Testis (tissue), 3 donors: Measurements from ENCODE around the gene C4orf50. TPM values are rescaled to one million over a fixed set of nuclear protein-coding genes. Genes with fewer than 3 reads are reported as not detected.

Source experiments
- DNase-seq: peaks from one replicate; pipeline ENCODE4 v3.0.0-alpha.2; 2019
- H3K27ac ChIP-seq, 2 donors: fragments of 200-600 bp; sonication (generic); one replicate each; pipeline ENCODE4 v1.5.1; 2019
- H3K27me3 ChIP-seq: fragments of 200-600 bp; sonication (generic); one replicate; pipeline ENCODE4 v1.5.1; 2019
- H3K36me3 ChIP-seq: fragments of 200-600 bp; sonication (generic); one replicate; pipeline ENCODE4 v1.5.1; 2017; ENCODE audit warnings: low read depth; ENCODE audit errors: missing control alignments
- H3K4me1 ChIP-seq: fragments of 200-600 bp; sonication (generic); one replicate; pipeline ENCODE4 v1.5.1; 2019
- H3K4me3 ChIP-seq, 2 donors: fragments of 200-600 bp; sonication (generic); one replicate each; pipeline ENCODE4 v1.5.1; 2017 to 2019
- H3K9me3 ChIP-seq: fragments of 200-600 bp; sonication (generic); one replicate; pipeline ENCODE4 v1.5.1; 2017
- POLR2A ChIP-seq: fragments of 450-650 bp; IDR thresholded peaks from one replicate; pipeline ENCODE4 v1.6.1; 2017; ENCODE audit warnings: antibody characterized with exemption, mild to moderate bottlenecking, moderate library complexity
- WGBS, 2 donors: methylation state at CpG; one replicate each; pipeline ENCODE4 v1.1.5; 2018; 5-methylcytosine and 5-hydroxymethylcytosine counted together
- intact Hi-C: fragments of 100-400 bp; cut with DNase I; formaldehyde crosslinking; loops from one replicate; pipeline ENCODE4 v1.15.1; 2023; ENCODE audit warnings: low total_unique reads
- polyA plus RNA-seq: library from polyadenylated mRNA; stranded (reverse); fragments of 350-450 nt; fragmentation: Illumina TruSeq; extraction: RNeasy Lipid Tissue Mini Kit (QIAGEN cat#74804); gene quantifications from one replicate; pipeline ENCODE4 v1.2.3, GENCODE V29; 2014; ENCODE audit warnings: low read depth, low replicate concordance; ENCODE audit not compliant: insufficient read depth
- total RNA-seq, 2 donors: library from RNA; depleted of rRNA; stranded (reverse); fragments of >200 nt; gene quantifications; one replicate each; pipeline ENCODE4 v1.2.3, GENCODE V29; 2016
- TF ChIP-seq, protein P1 (sequence below), 3 experiments: fragments of 450-650 bp in 2 of 3; fragments of 200-600 bp in 1 of 3; sonication (generic) in 1 of 3; IDR thresholded peaks; one replicate each; pipeline ENCODE4 v1.5.1; 2016 to 2019; ENCODE audit warnings: antibody characterized with exemption in 3 of 3, mild to moderate bottlenecking in 2 of 3, moderate library complexity in 1 of 3

The C4orf50 gene
- total and polyA plus RNA-seq, 3 donors from 2014 or later: 1.1 to 2.7 (median 1.8) TPM

DNA sequence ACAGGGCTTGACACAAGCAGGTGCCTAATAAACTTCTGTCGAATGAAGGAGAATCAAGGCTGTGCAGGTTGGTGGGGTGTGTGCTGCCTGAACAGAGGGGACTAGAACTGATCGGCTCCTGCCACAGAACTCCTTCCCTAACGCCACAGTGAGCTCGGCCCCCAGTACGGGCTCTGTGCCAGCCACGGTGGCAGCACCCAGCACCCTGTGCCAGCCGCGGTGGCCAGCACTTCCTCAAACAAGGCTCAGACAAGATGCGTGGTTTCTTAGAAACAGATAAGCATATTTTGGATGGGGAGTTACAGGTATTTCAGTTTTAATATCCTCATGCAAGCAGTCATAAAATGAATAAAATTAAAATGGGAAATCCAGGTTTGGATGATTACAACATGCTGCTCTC lies 26.0 kb upstream of the C4orf50 start:
- intact Hi-C loops: no loop called here
- no peaks in the 10 kb centered on the region for H3K36me3 ChIP-seq
- no peak for DNase-seq
- no peak overlapping the region for H3K27ac ChIP-seq
- no peaks in the 10 kb centered on the region for H3K9me3 ChIP-seq
- TF ChIP-seq, protein P1, sequence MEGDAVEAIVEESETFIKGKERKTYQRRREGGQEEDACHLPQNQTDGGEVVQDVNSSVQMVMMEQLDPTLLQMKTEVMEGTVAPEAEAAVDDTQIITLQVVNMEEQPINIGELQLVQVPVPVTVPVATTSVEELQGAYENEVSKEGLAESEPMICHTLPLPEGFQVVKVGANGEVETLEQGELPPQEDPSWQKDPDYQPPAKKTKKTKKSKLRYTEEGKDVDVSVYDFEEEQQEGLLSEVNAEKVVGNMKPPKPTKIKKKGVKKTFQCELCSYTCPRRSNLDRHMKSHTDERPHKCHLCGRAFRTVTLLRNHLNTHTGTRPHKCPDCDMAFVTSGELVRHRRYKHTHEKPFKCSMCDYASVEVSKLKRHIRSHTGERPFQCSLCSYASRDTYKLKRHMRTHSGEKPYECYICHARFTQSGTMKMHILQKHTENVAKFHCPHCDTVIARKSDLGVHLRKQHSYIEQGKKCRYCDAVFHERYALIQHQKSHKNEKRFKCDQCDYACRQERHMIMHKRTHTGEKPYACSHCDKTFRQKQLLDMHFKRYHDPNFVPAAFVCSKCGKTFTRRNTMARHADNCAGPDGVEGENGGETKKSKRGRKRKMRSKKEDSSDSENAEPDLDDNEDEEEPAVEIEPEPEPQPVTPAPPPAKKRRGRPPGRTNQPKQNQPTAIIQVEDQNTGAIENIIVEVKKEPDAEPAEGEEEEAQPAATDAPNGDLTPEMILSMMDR (IDR thresholded peaks at IDR 0.05): no peak
- TF ChIP-seq POLR2A: no peak
- H3K27me3 ChIP-seq: no peaks in the 10 kb centered on the region
- no peak overlapping the region for H3K4me3 ChIP-seq
- no peaks in the 10 kb centered on the region for H3K4me1 ChIP-seq
- 62 to 69% methylated on average over 9 of the region's 9 CpGs for WGBS, 2 donors

DNA sequence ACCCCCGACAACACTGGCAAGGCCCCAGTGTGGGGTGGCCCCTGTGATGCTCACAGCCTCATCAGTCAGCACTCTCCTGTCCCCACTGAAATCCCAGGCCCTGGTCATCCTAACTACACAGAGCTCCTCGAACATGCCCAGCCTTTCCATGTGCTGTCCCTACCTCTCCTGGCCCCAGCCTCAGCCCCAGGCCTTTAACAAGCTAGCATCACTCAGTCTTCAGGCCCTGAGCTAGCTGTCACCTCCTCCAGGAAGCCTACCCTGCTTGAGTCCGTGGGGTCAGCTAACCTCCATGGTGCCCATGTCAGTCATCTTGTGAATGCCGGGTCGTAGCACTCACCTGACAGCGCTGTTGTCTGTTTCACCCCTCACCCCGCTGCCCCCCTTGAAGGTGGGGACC lies 25.6 kb upstream of the C4orf50 start:
- Histone ChIP-seq H3K4me3 (no peak overlapping the region), H3K27me3 (no peaks in the 10 kb centered on the region), H3K9me3 (no peaks in the 10 kb centered on the region), H3K4me1 (no peaks in the 10 kb centered on the region), H3K36me3 (no peaks in the 10 kb centered on the region), H3K27ac (no peak overlapping the region)
- intact Hi-C loops: no loop called here
- no peak for DNase-seq
- 89 to 92% methylated on average over 7 of the region's 7 CpGs for WGBS, 2 donors
- TF ChIP-seq, protein P1 (IDR thresholded peaks at IDR 0.05): no peak
- no peak for TF ChIP-seq POLR2A

DNA sequence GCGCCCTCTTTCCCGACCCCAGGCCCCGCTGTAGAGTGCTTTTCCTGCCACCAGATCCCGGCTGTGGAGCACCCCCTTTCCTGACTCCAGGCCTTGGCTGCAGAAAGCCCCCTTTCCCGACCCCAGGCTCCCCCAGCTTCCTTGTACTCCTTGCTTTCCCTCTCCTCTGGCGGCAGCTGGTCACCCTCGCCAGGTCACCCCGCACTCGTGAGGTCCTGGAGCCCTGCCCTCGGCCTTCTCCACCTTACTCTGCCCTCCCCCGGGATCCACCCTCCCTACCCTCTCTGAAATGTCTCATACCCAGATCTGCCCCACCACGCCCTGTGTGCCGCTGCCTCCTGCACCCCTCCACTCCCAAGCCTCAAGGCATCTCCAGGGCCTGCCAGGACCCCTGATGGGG lies 25.0 kb upstream of the C4orf50 start:
- TF ChIP-seq POLR2A: no peak
- H3K4me3 ChIP-seq: no peak overlapping the region
- WGBS, 2 donors: 67 to 74% methylated on average over 9 to 13 of the region's 13 CpGs
- intact Hi-C loops: no loop called here
- no peak for DNase-seq
- no peaks in the 10 kb centered on the region for H3K27me3 ChIP-seq
- no peaks in the 10 kb centered on the region for H3K36me3 ChIP-seq
- H3K9me3 ChIP-seq: no peaks in the 10 kb centered on the region
- no peaks in the 10 kb centered on the region for H3K4me1 ChIP-seq
- no peak overlapping the region for H3K27ac ChIP-seq

DNA sequence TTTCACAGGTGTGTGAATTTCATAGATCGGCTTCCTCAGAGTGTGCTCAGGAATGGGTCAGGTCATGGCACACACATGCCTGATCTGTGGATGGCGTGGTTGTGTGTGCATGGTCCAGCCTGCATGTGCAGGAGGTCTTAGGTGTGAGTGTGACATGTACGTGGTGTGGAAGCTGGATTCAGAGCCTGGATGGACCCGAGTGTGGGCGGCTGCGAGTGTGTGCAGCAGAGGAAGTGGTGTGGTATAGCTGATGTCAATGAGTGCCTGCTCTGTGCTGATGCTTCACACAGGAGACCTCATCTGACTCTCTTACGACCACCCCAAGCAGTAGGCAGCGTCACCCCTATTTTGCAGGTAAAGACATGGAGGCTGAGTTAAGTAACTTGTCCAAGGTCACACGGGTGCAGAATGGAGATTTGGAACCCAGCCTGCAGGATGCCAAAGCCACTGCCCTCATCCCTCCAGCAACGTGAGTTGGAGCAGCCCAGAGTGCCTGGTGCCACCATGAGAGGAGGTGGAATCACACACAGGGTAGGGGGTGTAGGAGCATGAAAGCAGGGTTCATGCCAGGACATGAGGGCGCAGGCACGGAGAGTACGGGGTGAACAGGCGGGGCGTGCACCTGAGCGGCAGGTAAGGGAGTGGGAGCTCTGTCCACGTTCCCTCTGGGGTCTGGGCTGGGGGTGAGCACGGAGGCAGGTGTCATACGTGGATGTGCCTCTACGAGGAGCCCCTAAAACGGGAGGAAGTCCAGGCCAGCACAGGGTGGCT lies 24.2 kb upstream of the C4orf50 start:
- Histone ChIP-seq H3K27me3 (no peaks in the 10 kb centered on the region), H3K9me3 (no peaks in the 10 kb centered on the region), H3K4me3 (no peak overlapping the region), H3K27ac (no peak overlapping the region), H3K4me1 (no peaks in the 10 kb centered on the region), H3K36me3 (no peaks in the 10 kb centered on the region)
- DNase-seq: no peak
- WGBS, 2 donors: 85 to 86% methylated on average over 18 to 21 of the region's 21 CpGs
- no peak for TF ChIP-seq POLR2A
- TF ChIP-seq, protein P1 (IDR thresholded peaks at IDR 0.05): no peak
- intact Hi-C loops: no loop called here

DNA sequence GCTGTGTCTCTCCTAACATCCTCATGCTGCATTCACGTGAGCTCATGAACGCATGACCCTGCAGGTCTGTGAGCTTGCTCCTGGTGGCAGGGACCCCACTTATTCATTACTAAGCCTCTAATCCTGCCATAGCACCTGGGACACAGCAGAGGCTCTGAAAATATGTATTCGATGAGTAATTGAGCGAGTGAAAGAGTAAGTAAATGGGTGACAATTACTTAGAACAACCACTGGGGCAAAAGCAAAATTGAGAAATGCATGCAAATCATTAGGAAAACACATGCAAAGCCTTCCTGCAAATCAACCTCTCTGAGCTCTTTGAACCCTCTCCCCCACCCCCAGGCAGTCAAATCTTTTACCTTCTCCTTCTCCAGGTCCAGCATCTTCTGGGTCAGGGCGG lies 23.6 kb upstream of the C4orf50 start:
- intact Hi-C loops: no loop called here
- H3K4me3 ChIP-seq: no peak overlapping the region
- WGBS, 2 donors: 85 to 91% methylated on average over 5 of the region's 5 CpGs
- DNase-seq: no peak
- no peaks in the 10 kb centered on the region for H3K27me3 ChIP-seq
- H3K27ac ChIP-seq: no peak overlapping the region
- no peaks in the 10 kb centered on the region for H3K4me1 ChIP-seq
- no peaks in the 10 kb centered on the region for H3K9me3 ChIP-seq
- H3K36me3 ChIP-seq: no peaks in the 10 kb centered on the region
- no peak for TF ChIP-seq POLR2A
- TF ChIP-seq, protein P1 (IDR thresholded peaks at IDR 0.05): no peak
